ENCODE results near the gene NUDT6. TPM values are rescaled to one million over a fixed set of nuclear protein-coding genes. Genes with fewer than 3 reads are reported as not detected.

Gene NUDT6
- total RNA-seq, 1 experiment from 2014 or later = 6.1 TPM

- intact Hi-C loops (cut with micrococcal nuclease; ENCODE audit: unreplicated experiment) = loop anchor here (2.0 to 5.0 kb wide), 2 partner anchors 87 to 156 kb away; partner anchors contain the start of gene FGF2
- H3K36me3 ChIP-seq (ENCODE audit: insufficient read depth, low read length, poor library complexity, severe bottlenecking) = peaks cover 3% of the 10 kb centered on the region
- ChIA-PET POLR2A (ENCODE audit: low non-redundant PET) (no interaction called here), CTCF (interaction anchor here (0.9 to 1.4 kb wide), 4 partner anchors 157 to 312 kb away, joined by 3 to 8 read pairs (median 4); partner anchors contain the start of gene BBS12)
- no peaks in the 10 kb centered on the region for H3K9me3 ChIP-seq (ENCODE audit: low read depth, low read length, poor library complexity, severe bottlenecking)
- no peak for TF ChIP-seq EZH2 (IDR thresholded peaks at IDR 0.05; ENCODE audit: borderline replicate concordance, low read depth, low read length, poor library complexity, severe bottlenecking)
- TF ChIP-seq CTCF (conservative IDR thresholded peaks at IDR 0.05; ENCODE audit: low read depth, low read length) = peak; percentile 54
- no peak overlapping the region for H3K27ac ChIP-seq (ENCODE audit: low read depth, low read length, poor library complexity, severe bottlenecking)
- peaks cover 7% of the 10 kb centered on the region for H3K4me1 ChIP-seq (ENCODE audit: insufficient read depth, low read length, poor library complexity, severe bottlenecking)
- H3K4me3 ChIP-seq (ENCODE audit: low read depth, low read length, poor library complexity, severe bottlenecking) = no peak overlapping the region
- H3K27me3 ChIP-seq (replicated peaks; ENCODE audit: insufficient read depth, low read depth, low read length, poor library complexity) = no peaks in the 10 kb centered on the region
- BruUV-seq (replicated peaks) = no TSS peak
- DNase-seq (ENCODE audit: low spot score) = peak; percentile 44
These were observed 8.0 kb downstream of the NUDT6 start for GRCh38 chr4:122914292-122914904.

DNA sequence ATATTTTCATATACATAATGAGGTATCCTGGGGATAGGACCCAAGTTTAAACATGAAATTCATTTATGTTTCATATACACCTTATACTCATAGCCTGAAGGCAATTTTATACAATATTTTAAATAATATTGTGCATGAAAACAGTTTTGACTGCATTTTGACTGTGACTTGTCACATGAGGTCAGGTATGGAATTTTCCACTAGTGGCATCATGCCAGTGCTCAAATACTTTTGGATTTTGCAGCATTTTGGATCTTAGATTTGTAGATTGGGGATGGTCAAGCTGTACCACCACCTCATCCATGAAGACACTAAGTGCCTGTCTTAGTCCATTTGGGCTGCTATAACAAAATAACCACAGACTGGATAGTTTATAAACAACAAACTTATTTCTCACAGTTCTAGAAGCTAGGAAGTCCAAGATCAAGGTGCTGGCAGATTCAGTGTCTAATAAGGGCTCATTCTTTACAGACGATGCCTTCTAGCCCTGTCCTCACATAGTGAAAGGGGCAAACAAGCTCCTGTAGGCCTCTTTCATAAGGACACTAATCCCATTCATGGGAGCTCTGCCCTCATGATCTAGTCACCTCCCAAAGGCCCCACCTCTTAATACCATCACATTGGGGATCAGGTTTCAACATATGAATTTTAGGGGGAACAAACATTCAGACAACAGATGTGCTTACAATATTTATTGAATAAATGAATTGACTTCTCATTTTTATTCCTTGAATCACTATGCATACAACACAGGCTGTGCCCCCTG, 9.4 kb downstream of the NUDT6 start:
- TF ChIP-seq EZH2 (IDR thresholded peaks at IDR 0.05; ENCODE audit: borderline replicate concordance, low read depth, low read length, poor library complexity, severe bottlenecking) (no peak), CTCF (conservative IDR thresholded peaks at IDR 0.05; ENCODE audit: low read depth, low read length) (no peak)
- Histone ChIP-seq H3K27ac (ENCODE audit: low read depth, low read length, poor library complexity, severe bottlenecking) (no peak overlapping the region), H3K4me3 (ENCODE audit: low read depth, low read length, poor library complexity, severe bottlenecking) (no peak overlapping the region), H3K27me3 (replicated peaks; ENCODE audit: insufficient read depth, low read depth, low read length, poor library complexity) (no peaks in the 10 kb centered on the region), H3K36me3 (ENCODE audit: insufficient read depth, low read length, poor library complexity, severe bottlenecking) (peaks cover 3% of the 10 kb centered on the region), H3K4me1 (ENCODE audit: insufficient read depth, low read length, poor library complexity, severe bottlenecking) (peaks cover 7% of the 10 kb centered on the region), H3K9me3 (ENCODE audit: low read depth, low read length, poor library complexity, severe bottlenecking) (no peaks in the 10 kb centered on the region)
- no peak for DNase-seq (ENCODE audit: low spot score)
- POLR2A ChIA-PET (ENCODE audit: low non-redundant PET) = no interaction called here
- CTCF ChIA-PET = no interaction called here
- intact Hi-C loops (cut with micrococcal nuclease; ENCODE audit: unreplicated experiment) = loop anchor here (5.0 kb wide), 1 partner anchor 86 kb away; the partner anchor contains the start of gene FGF2
- BruUV-seq (replicated peaks) = no TSS peak

- no peaks in the 10 kb centered on the region for H3K27me3 ChIP-seq (replicated peaks; ENCODE audit: insufficient read depth, low read depth, low read length, poor library complexity)
- TF ChIP-seq EZH2 (IDR thresholded peaks at IDR 0.05; ENCODE audit: borderline replicate concordance, low read depth, low read length, poor library complexity, severe bottlenecking) = no peak
- TF ChIP-seq CTCF (conservative IDR thresholded peaks at IDR 0.05; ENCODE audit: low read depth, low read length) = no peak
- intact Hi-C loops (cut with micrococcal nuclease; ENCODE audit: unreplicated experiment) = loop anchor here (5.0 kb wide), 1 partner anchor 84 kb away; the partner anchor contains the start of gene FGF2
These were observed 10.8 kb downstream of the NUDT6 start for GRCh38 chr4:122911588-122911987.

More at GRCh38 chr4:122911588-122911987, 10.8 kb downstream of the NUDT6 start:
- ChIA-PET POLR2A (ENCODE audit: low non-redundant PET) (interaction anchor here (0.6 kb wide), 1 partner anchor 10 kb away, joined by 3 read pairs; no protein-coding TSS in a partner anchor), CTCF (no interaction called here)
- no TSS peak for BruUV-seq (replicated peaks)
- Histone ChIP-seq H3K4me1 (ENCODE audit: insufficient read depth, low read length, poor library complexity, severe bottlenecking) (peaks cover 7% of the 10 kb centered on the region), H3K4me3 (ENCODE audit: low read depth, low read length, poor library complexity, severe bottlenecking) (no peak overlapping the region), H3K36me3 (ENCODE audit: insufficient read depth, low read length, poor library complexity, severe bottlenecking) (peaks cover 3% of the 10 kb centered on the region), H3K9me3 (ENCODE audit: low read depth, low read length, poor library complexity, severe bottlenecking) (no peaks in the 10 kb centered on the region), H3K27ac (ENCODE audit: low read depth, low read length, poor library complexity, severe bottlenecking) (no peak overlapping the region)
- no peak for DNase-seq (ENCODE audit: low spot score)

Data from A673 (cell line).